ENCODE data around the gene ABCB8. TPM values are rescaled to one million over a fixed set of nuclear protein-coding genes. Genes with fewer than 3 reads are reported as not detected.

Gene ABCB8
- total and polyA plus RNA-seq, 9 of the 15 experiments (the other 6 are each of a cell fraction or from before 2014, with no cell fraction given) = 7.6 to 106 (median 36.3) TPM

GRCh38 chr7:151082141-151083070, 54.2 kb downstream of the ABCB8 start (continued):
- TF ChIP-seq UBTF (IDR thresholded peaks at IDR 0.05; ENCODE audit: borderline replicate concordance in 1 of 2, low read depth in 2 of 2, low read length in 2 of 2) (peak in 1 of 2 experiments; percentile 6; a peak in 1 of 4 replicates), TRIM28 (IDR thresholded peaks at IDR 0.05) (no peak), ZBTB34 (CRISPR knock-in tag; IDR thresholded peaks at IDR 0.05) (no peak), POLR2H (tag; IDR thresholded peaks at IDR 0.05; ENCODE audit: low read depth) (no peak), TARDBP (IDR thresholded peaks at IDR 0.05) (no peak), MTA3 (IDR thresholded peaks at IDR 0.05; ENCODE audit: borderline replicate concordance) (peak; percentile 25; the same call in 1 of the 2 replicates), PHF21A (IDR thresholded peaks at IDR 0.05; ENCODE audit: borderline replicate concordance, low read depth) (peak; percentile 43; the same call in 1 of the 2 replicates), ZNF354B (CRISPR knock-in tag; IDR thresholded peaks at IDR 0.05) (no peak), RAD51 (IDR thresholded peaks at IDR 0.05; ENCODE audit: borderline replicate concordance, low read depth) (no peak), GTF2F1 (IDR thresholded peaks at IDR 0.05; ENCODE audit: low read depth, low read length) (no peak), XRCC4 (IDR thresholded peaks at IDR 0.05; ENCODE audit: extremely low read depth, insufficient read depth, insufficient read length) (no peak), PHB (CRISPR knock-in tag; IDR thresholded peaks at IDR 0.05) (peak; percentile 16; the same call in 1 of the 2 replicates), SMAD2 (IDR thresholded peaks at IDR 0.05; ENCODE audit: low read depth, low read length) (no peak), CCAR2 (IDR thresholded peaks at IDR 0.05; ENCODE audit: low read depth, low read length) (no peak), E2F6 (IDR thresholded peaks at IDR 0.05; ENCODE audit: borderline replicate concordance in 1 of 2, extremely low read depth in 1 of 2, insufficient read depth in 1 of 2, insufficient read length in 1 of 2, low read depth in 1 of 2, low read length in 1 of 2, poor library complexity in 1 of 2, severe bottlenecking in 1 of 2) (peak; percentile 46 to 79), TGIF2 (CRISPR knock-in tag; IDR thresholded peaks at IDR 0.05) (no peak), FUS (optimal IDR thresholded peaks at IDR 0.05; ENCODE audit: low read depth, low read length) (no peak), POLR3G (IDR thresholded peaks at IDR 0.05; ENCODE audit: extremely low read depth, insufficient read length, insufficient replicate concordance) (no peak), KAT8 (IDR thresholded peaks at IDR 0.05; ENCODE audit: low read depth) (no peak), SMAD4 (CRISPR knock-in tag; conservative IDR thresholded peaks at IDR 0.05) (0 out of 2 replicates have a peak, but pooled peaks have one; percentile 21), SAFB2 (IDR thresholded peaks at IDR 0.05; ENCODE audit: borderline replicate concordance, low read depth, low read length, severe bottlenecking) (no peak), PREB (CRISPR knock-in tag; IDR thresholded peaks at IDR 0.05) (no peak)

Measured in K562 (cell line).